ENCODE data around the gene TRPM3. TPM values are rescaled to one million over a fixed set of nuclear protein-coding genes. Genes with fewer than 3 reads are reported as not detected.

TRPM3 gene
- total RNA-seq, 4 donors from 2014 or later, result 0.27 to 1.2 (median 0.47) TPM; not detected in 1

- H3K4me1 ChIP-seq, result no peaks in the 10 kb centered on the region
- no peaks in the 10 kb centered on the region for H3K36me3 ChIP-seq
- H3K27ac ChIP-seq, result no peak overlapping the region
- H3K4me3 ChIP-seq, result no peak overlapping the region
- ATAC-seq, result no peak
- 96% methylated on average over 2 of the region's 2 CpGs for WGBS, 2 donors (ENCODE audit: low coverage in 1 of 2)
- TF ChIP-seq EP300 (IDR thresholded peaks at IDR 0.05) (no peak), POLR2A (IDR thresholded peaks at IDR 0.05) (no peak), CTCF (IDR thresholded peaks at IDR 0.05) (no peak), POLR2AphosphoS5 (IDR thresholded peaks at IDR 0.05) (no peak)
- no peaks in the 10 kb centered on the region for H3K9me3 ChIP-seq
- no peaks in the 10 kb centered on the region for H3K27me3 ChIP-seq
These were observed 47.9 kb downstream of the TRPM3 start for GRCh38 chr9:71073494-71073893.

GRCh38 chr9:71072587-71072986, 48.8 kb downstream of the TRPM3 start:
- no peaks in the 10 kb centered on the region for H3K4me1 ChIP-seq
- H3K36me3 ChIP-seq, result no peaks in the 10 kb centered on the region
- no peak for TF ChIP-seq EP300 (IDR thresholded peaks at IDR 0.05)
- no peak for TF ChIP-seq POLR2A (IDR thresholded peaks at IDR 0.05)
- H3K4me3 ChIP-seq, result no peak overlapping the region
- H3K9me3 ChIP-seq, result no peaks in the 10 kb centered on the region
- WGBS, 2 donors (ENCODE audit: low coverage in 1 of 2), result 58 to 77% methylated on average over 1 to 4 of the region's 5 CpGs
- no peak overlapping the region for H3K27ac ChIP-seq
- no peaks in the 10 kb centered on the region for H3K27me3 ChIP-seq
- no peak for ATAC-seq

GRCh38 chr9:71071633-71072032, 49.8 kb downstream of the TRPM3 start:
- H3K36me3 ChIP-seq, result no peaks in the 10 kb centered on the region
- H3K4me3 ChIP-seq, result no peak overlapping the region
- ATAC-seq, result no peak
- H3K27ac ChIP-seq, result no peak overlapping the region
- H3K27me3 ChIP-seq, result no peaks in the 10 kb centered on the region
- 100% methylated on average over 1 of the region's 1 CpG for WGBS, 2 donors (ENCODE audit: low coverage in 1 of 2)
- H3K4me1 ChIP-seq, result no peaks in the 10 kb centered on the region
- TF ChIP-seq POLR2A (IDR thresholded peaks at IDR 0.05) (no peak), POLR2AphosphoS5 (IDR thresholded peaks at IDR 0.05) (no peak), EP300 (IDR thresholded peaks at IDR 0.05) (no peak), CTCF (IDR thresholded peaks at IDR 0.05) (no peak)
- no peaks in the 10 kb centered on the region for H3K9me3 ChIP-seq

GRCh38 chr9:71058660-71059059, 62.8 kb downstream of the TRPM3 start:
- Histone ChIP-seq H3K9me3 (no peaks in the 10 kb centered on the region), H3K27ac (no peak overlapping the region), H3K36me3 (no peaks in the 10 kb centered on the region), H3K27me3 (no peaks in the 10 kb centered on the region), H3K4me3 (no peak overlapping the region), H3K4me1 (no peaks in the 10 kb centered on the region)
- 84 to 89% methylated on average over 2 of the region's 2 CpGs for WGBS, 2 donors (ENCODE audit: low coverage in 1 of 2)
- no peak for ATAC-seq
- TF ChIP-seq POLR2AphosphoS5 (IDR thresholded peaks at IDR 0.05), result no peak
- TF ChIP-seq EP300 (IDR thresholded peaks at IDR 0.05), result no peak
- no peak for TF ChIP-seq CTCF (IDR thresholded peaks at IDR 0.05)
- no peak for TF ChIP-seq POLR2A (IDR thresholded peaks at IDR 0.05)

GRCh38 chr9:71052287-71052686, 69.1 kb downstream of the TRPM3 start:
- Histone ChIP-seq H3K9me3 (no peaks in the 10 kb centered on the region), H3K4me1 (no peaks in the 10 kb centered on the region), H3K27me3 (no peaks in the 10 kb centered on the region), H3K27ac (no peak overlapping the region), H3K4me3 (no peak overlapping the region), H3K36me3 (no peaks in the 10 kb centered on the region)
- TF ChIP-seq POLR2A (IDR thresholded peaks at IDR 0.05), result no peak
- TF ChIP-seq EP300 (IDR thresholded peaks at IDR 0.05), result no peak
- no peak for TF ChIP-seq POLR2AphosphoS5 (IDR thresholded peaks at IDR 0.05)
- TF ChIP-seq CTCF (IDR thresholded peaks at IDR 0.05), result no peak
- 65 to 78% methylated on average over 4 of the region's 4 CpGs for WGBS, 2 donors (ENCODE audit: low coverage in 1 of 2)
- no peak for ATAC-seq
